IMR-90 (cell line): ENCODE data around the gene SUPT3H. TPM values are rescaled to one million over a fixed set of nuclear protein-coding genes. Genes with fewer than 3 reads are reported as not detected.

Source experiments
- ATAC-seq: fragments of 200-7000 bp; cut with Tn5 transposase; 2 replicates; pipeline ENCODE4 v1.9.1; 2020; ENCODE audit warnings: low read depth, mild to moderate bottlenecking, moderate library complexity
- BruUV-seq: library from RNA; stranded (reverse); fragments of 400-500 nt; replicated peaks from 2 replicates; lab custom pipeline; 2021; lab: Mats Ljungman, UMichigan
- CTCF ChIA-PET: fragments of 300-600 bp; formaldehyde crosslinking; extraction: SDS; loops from one replicate; lab custom pipeline; 2021; ENCODE audit warnings: antibody characterized with exemption; lab: Yijun Ruan, JAX
- POLR2A ChIA-PET: fragments of 300-600 bp; sonication (Branson Sonifier 250); formaldehyde crosslinking; loops from one replicate; lab custom pipeline; 2022; ENCODE audit warnings: antibody characterized with exemption; ENCODE audit not compliant: unreplicated experiment; lab: Charles Lee
- DNase-seq: peaks from one replicate; pipeline ENCODE4 v3.0.0; 2013
- H2AFZ ChIP-seq: replicated peaks from 2 replicates; pipeline ENCODE3; 2013; ENCODE audit warnings: low read length, mild to moderate bottlenecking; ENCODE audit not compliant: poor library complexity
- H2AK5ac ChIP-seq: 2 replicates; pipeline ENCODE4 v1.6.1; 2013; ENCODE audit warnings: low read depth, low read length, inconsistent platforms
- H2AK9ac ChIP-seq: replicated peaks from 2 replicates; pipeline ENCODE3; 2013; ENCODE audit warnings: mild to moderate bottlenecking, low read depth, low read length, moderate library complexity; ENCODE audit not compliant: poor library complexity
- H2BK120ac ChIP-seq: 2 replicates; pipeline ENCODE4 v1.6.1; 2013; ENCODE audit warnings: low read depth, low read length, inconsistent platforms
- H2BK15ac ChIP-seq: 3 replicates; pipeline ENCODE4 v1.6.1; 2013; ENCODE audit warnings: low read depth, low read length, inconsistent platforms
- H2BK20ac ChIP-seq: 2 replicates; pipeline ENCODE4 v1.6.1; 2013; ENCODE audit warnings: low read depth, mild to moderate bottlenecking, inconsistent platforms, low read length, moderate library complexity
- H2BK5ac ChIP-seq: 2 replicates; pipeline ENCODE4 v1.6.1; 2013; ENCODE audit warnings: mild to moderate bottlenecking, low read depth, low read length, inconsistent platforms; ENCODE audit not compliant: poor library complexity, severe bottlenecking
- H3K14ac ChIP-seq: replicated peaks from 2 replicates; pipeline ENCODE4 v1.6.1; 2013; ENCODE audit warnings: low read depth, low read length, inconsistent platforms
- H3K18ac ChIP-seq: 2 replicates; pipeline ENCODE4 v1.6.1; 2013; ENCODE audit warnings: low read depth, low read length, control low read depth
- H3K23ac ChIP-seq: 2 replicates; pipeline ENCODE4 v1.6.1; 2013; ENCODE audit warnings: low read depth, low read length, inconsistent platforms
- H3K27ac ChIP-seq: 2 replicates; pipeline ENCODE4 v1.5.1; 2013; ENCODE audit warnings: mild to moderate bottlenecking, control low read depth, low read length; ENCODE audit not compliant: insufficient read depth
- H3K27me3 ChIP-seq: 2 replicates; pipeline ENCODE4 v1.6.1; 2013; ENCODE audit warnings: low read length; ENCODE audit not compliant: control insufficient read depth, insufficient read depth
- H3K36me3 ChIP-seq: 2 replicates; pipeline ENCODE4 v1.6.1; 2013; ENCODE audit warnings: low read length, mixed read lengths; ENCODE audit not compliant: control insufficient read depth, insufficient read depth
- H3K4ac ChIP-seq: 2 replicates; pipeline ENCODE4 v1.6.1; 2013; ENCODE audit warnings: low read depth, low read length, inconsistent platforms
- H3K4me1 ChIP-seq: 2 replicates; pipeline ENCODE4 v1.6.1; 2013; ENCODE audit warnings: low read length, mixed read lengths; ENCODE audit not compliant: control insufficient read depth, insufficient read depth
- H3K4me2 ChIP-seq: 2 replicates; pipeline ENCODE4 v1.6.1; 2013; ENCODE audit warnings: low read depth, mild to moderate bottlenecking, control low read depth, low read length, moderate library complexity
- H3K4me3 ChIP-seq: 2 replicates; pipeline ENCODE4 v1.5.1; 2013; ENCODE audit warnings: low read depth, mild to moderate bottlenecking, control low read depth, low read length, moderate library complexity; ENCODE audit not compliant: insufficient read depth
- H3K56ac ChIP-seq: 2 replicates; pipeline ENCODE4 v1.6.1; 2013; ENCODE audit warnings: low read length, inconsistent platforms; ENCODE audit not compliant: insufficient read depth; ENCODE audit errors: extremely low read depth
- H3K79me1 ChIP-seq, 2 experiments: 2 replicates each; pipeline ENCODE4 v1.6.1; 2013; ENCODE audit warnings: low read length in 2 of 2, inconsistent platforms in 1 of 2, low read depth in 1 of 2
- H3K9ac ChIP-seq: 2 replicates; pipeline ENCODE4 v1.6.1; 2013; ENCODE audit warnings: low read depth, low read length, control low read depth
- H3K9me1 ChIP-seq: 2 replicates; pipeline ENCODE4 v1.6.1; 2013; ENCODE audit warnings: low read length, inconsistent platforms; ENCODE audit not compliant: insufficient read depth
- H3K9me3 ChIP-seq: 2 replicates; pipeline ENCODE4 v1.6.1; 2013; ENCODE audit warnings: low read length; ENCODE audit not compliant: control insufficient read depth, insufficient read depth
- H4K20me1 ChIP-seq: 2 replicates; pipeline ENCODE4 v1.6.1; 2013; ENCODE audit warnings: low read length, inconsistent platforms; ENCODE audit not compliant: insufficient read depth
- H4K5ac ChIP-seq: 2 replicates; pipeline ENCODE4 v1.6.1; 2013; ENCODE audit warnings: mild to moderate bottlenecking, low read depth, low read length, control low read depth
- H4K8ac ChIP-seq, 2 experiments: 2 replicates each; pipeline ENCODE4 v1.6.1; 2013; ENCODE audit warnings: low read depth in 2 of 2, low read length in 2 of 2, control low read depth in 1 of 2, inconsistent platforms in 1 of 2
- H4K91ac ChIP-seq: 2 replicates; pipeline ENCODE4 v1.6.1; 2013; ENCODE audit warnings: low read depth, low read length, inconsistent platforms; ENCODE audit not compliant: insufficient read depth
- NFE2L2 ChIP-seq: fragments of 150-350 bp; IDR thresholded peaks from 2 replicates; pipeline ENCODE4 v1.6.1; 2016; ENCODE audit warnings: low read depth, mild to moderate bottlenecking, low read length
- RAD21 ChIP-seq: IDR thresholded peaks from 2 replicates; pipeline ENCODE4 v1.6.1; 2012; ENCODE audit warnings: low read length, improper control_type of control experiment
- USF2 ChIP-seq: fragments of 150-350 bp; IDR thresholded peaks from 2 replicates; pipeline ENCODE4 v1.6.1; 2017; ENCODE audit warnings: mild to moderate bottlenecking, antibody characterized with exemption, low read length, low read depth
- WGBS, 2 experiments: methylation state at CpG; one replicate each; pipeline versions ENCODE4 v1.1.5 to v1.1.7; 2013; ENCODE audit warnings: missing lambda C conversion rate in 2 of 2; ENCODE audit not compliant: insufficient read length in 1 of 2; ENCODE audit errors: extremely low coverage in 2 of 2; 5-methylcytosine and 5-hydroxymethylcytosine counted together
- dilution Hi-C: fragments of 300-500 bp; cut with HindIII; formaldehyde crosslinking; loops from one replicate; pipeline ENCODE4 v1.14.3; 2018; ENCODE audit warnings: low sequenced_read_pairs; ENCODE audit not compliant: unreplicated experiment
- in situ Hi-C: fragments of 300-500 bp; cut with MboI; formaldehyde crosslinking; loops from 3 replicates; pipeline ENCODE4 v1.14.3; 2019; ENCODE audit warnings: low sequenced_read_pairs, inconsistent platforms, mixed read lengths
- intact Hi-C: fragments of 100-400 bp; cut with micrococcal nuclease; formaldehyde crosslinking; loops from 2 replicates; pipeline ENCODE4 v1.10.0; 2022
- polyA plus RNA-seq, 3 experiments: library from polyadenylated mRNA; depleted of rRNA; stranded (reverse); fragments of >200 nt; gene quantifications; 2 replicates each; pipeline ENCODE4 v1.2.3, GENCODE V29; 2012; ENCODE audit warnings: low replicate concordance in 1 of 3
- total RNA-seq: library from RNA; depleted of rRNA; stranded (reverse); fragments of >200 nt; gene quantifications from 2 replicates; pipeline ENCODE4 v1.2.3, GENCODE V29; 2012
- TF ChIP-seq, protein P1 (sequence below): conservative IDR thresholded peaks from 2 replicates; pipeline ENCODE4 v1.5.1; 2012; ENCODE audit warnings: mild to moderate bottlenecking, low read depth, low read length, improper control_type of control experiment

SUPT3H gene
- total and polyA plus RNA-seq, 2 of the 4 experiments (the other 2 are of a cell fraction): 4.5 to 5.0 TPM

DNA sequence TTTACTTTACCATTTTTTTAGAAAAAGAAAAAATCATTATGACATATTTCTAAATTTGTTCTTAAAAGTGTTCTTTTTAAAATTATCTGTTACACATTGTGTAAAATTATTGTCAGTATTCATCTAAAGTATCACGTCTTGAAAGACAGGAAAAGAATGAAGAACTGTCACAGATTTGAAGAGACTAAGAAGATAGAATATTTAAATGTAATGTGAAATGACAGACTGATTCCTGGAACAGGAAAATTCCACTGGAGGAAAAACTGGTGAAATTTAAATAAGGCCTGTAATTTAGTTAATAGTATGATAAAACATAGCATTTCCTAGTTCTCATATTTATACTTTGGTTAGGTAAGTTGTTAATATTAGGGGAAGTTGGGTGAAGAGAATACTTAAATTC is 102.4 kb downstream of the SUPT3H start:
- H3K27ac ChIP-seq: no peak overlapping the region
- no peak overlapping the region for H3K4me3 ChIP-seq
- TF ChIP-seq NFE2L2 (no peak), USF2 (no peak), RAD21 (no peak)
- TF ChIP-seq, protein P1, sequence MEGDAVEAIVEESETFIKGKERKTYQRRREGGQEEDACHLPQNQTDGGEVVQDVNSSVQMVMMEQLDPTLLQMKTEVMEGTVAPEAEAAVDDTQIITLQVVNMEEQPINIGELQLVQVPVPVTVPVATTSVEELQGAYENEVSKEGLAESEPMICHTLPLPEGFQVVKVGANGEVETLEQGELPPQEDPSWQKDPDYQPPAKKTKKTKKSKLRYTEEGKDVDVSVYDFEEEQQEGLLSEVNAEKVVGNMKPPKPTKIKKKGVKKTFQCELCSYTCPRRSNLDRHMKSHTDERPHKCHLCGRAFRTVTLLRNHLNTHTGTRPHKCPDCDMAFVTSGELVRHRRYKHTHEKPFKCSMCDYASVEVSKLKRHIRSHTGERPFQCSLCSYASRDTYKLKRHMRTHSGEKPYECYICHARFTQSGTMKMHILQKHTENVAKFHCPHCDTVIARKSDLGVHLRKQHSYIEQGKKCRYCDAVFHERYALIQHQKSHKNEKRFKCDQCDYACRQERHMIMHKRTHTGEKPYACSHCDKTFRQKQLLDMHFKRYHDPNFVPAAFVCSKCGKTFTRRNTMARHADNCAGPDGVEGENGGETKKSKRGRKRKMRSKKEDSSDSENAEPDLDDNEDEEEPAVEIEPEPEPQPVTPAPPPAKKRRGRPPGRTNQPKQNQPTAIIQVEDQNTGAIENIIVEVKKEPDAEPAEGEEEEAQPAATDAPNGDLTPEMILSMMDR: no peak
- H2BK15ac ChIP-seq: no peak overlapping the region
- H2AFZ ChIP-seq: no peak overlapping the region
- H4K20me1 ChIP-seq: no peaks in the 10 kb centered on the region
- no peaks in the 10 kb centered on the region; the same call in 1 of the 2 replicates for H3K4me1 ChIP-seq
- H3K36me3 ChIP-seq: no peaks in the 10 kb centered on the region
- H3K79me1 ChIP-seq: no peaks in the 10 kb centered on the region
- DNase-seq (no peak), ATAC-seq (no peak)
- H3K27me3 ChIP-seq: no peaks in the 10 kb centered on the region
- H2BK120ac ChIP-seq: no peak overlapping the region
- no TSS peak for BruUV-seq
- no peak overlapping the region for H4K91ac ChIP-seq
- H4K8ac ChIP-seq: no peak overlapping the region
- no peak overlapping the region for H4K5ac ChIP-seq
- H3K4me2 ChIP-seq: no peak overlapping the region
- in situ Hi-C loops (no loop called here), intact Hi-C loops (no loop called here), dilution Hi-C loops (no loop called here)
- no peak overlapping the region for H2BK20ac ChIP-seq
- no peak overlapping the region for H3K56ac ChIP-seq
- H3K14ac ChIP-seq: no peak overlapping the region
- no peak overlapping the region for H2AK5ac ChIP-seq
- H3K9me1 ChIP-seq: no peaks in the 10 kb centered on the region
- no peak overlapping the region for H2AK9ac ChIP-seq
- no peaks in the 10 kb centered on the region for H3K9me3 ChIP-seq
- POLR2A ChIA-PET: no interaction called here
- no peak overlapping the region for H3K23ac ChIP-seq
- H2BK5ac ChIP-seq: no peak overlapping the region
- CTCF ChIA-PET: no interaction called here
- no peak overlapping the region for H3K18ac ChIP-seq
- WGBS, 2 experiments: no CpG with 5 or more reads among the region's 1 CpG
- H3K9ac ChIP-seq: no peak overlapping the region
- no peak overlapping the region for H3K4ac ChIP-seq
